Neural progenitor cell (in vitro differentiated cells): Measurements from ENCODE around the gene ORC2.

Experiments used
- CTCF ChIP-seq: fragments of 200-600 bp; sonication (generic); IDR thresholded peaks from 2 replicates; pipeline ENCODE4 v1.5.1; 2017; ENCODE audit warnings: antibody characterized with exemption, mild to moderate bottlenecking
- EZH2 ChIP-seq: fragments of 200-600 bp; sonication (generic); IDR thresholded peaks from 2 replicates; pipeline ENCODE4 v1.6.1; 2017; ENCODE audit warnings: antibody characterized with exemption, mild to moderate bottlenecking, moderate library complexity

GRCh38 chr2:200877443-200877842 lies 86.0 kb downstream of the ORC2 start:
- no peak for TF ChIP-seq CTCF
- TF ChIP-seq EZH2, result no peak
